Activated naive CD4-positive, alpha-beta T cell treated with Interleukin-2 at 50 U/mL for 16 hours (primary cell): ENCODE data around the gene LOXL1.
A peak's percentile ranks its signal among the peaks of the same experiment; 100 is the strongest.
"Not testable (repeated sequence)": the region's sequence is repeated elsewhere in the genome, so short reads cannot be mapped to it uniquely, and the experiment has no call there.

Experiments
- DNase-seq: peaks from one replicate; pipeline ENCODE4 v3.0.0-alpha.2; 2020

Gene LOXL1

GRCh38 chr15:73922186-73923151 is 3.8 kb upstream of the LOXL1 start:
- DNase-seq: no peak

- DNase-seq: no peak
These were observed 3.1 kb upstream of the LOXL1 start for GRCh38 chr15:73923156-73923487.

- no peak for DNase-seq
These were observed 2.6 kb upstream of the LOXL1 start for GRCh38 chr15:73923488-73924164.

- peak; percentile 28 for DNase-seq
These were observed 1.9 kb upstream of the LOXL1 start for GRCh38 chr15:73924171-73924921.

- no peak for DNase-seq
These were observed 429 bp upstream of the LOXL1 start for GRCh38 chr15:73925848-73926218.

- peak; percentile 53 for DNase-seq
These were observed 777 bp downstream of the LOXL1 start for GRCh38 chr15:73927003-73927475.

GRCh38 chr15:73927476-73928240 is 1.4 kb downstream of the LOXL1 start:
- DNase-seq: peak; percentile 81

GRCh38 chr15:73928241-73928579 is 1.9 kb downstream of the LOXL1 start:
- no peak for DNase-seq

GRCh38 chr15:73928971-73929627 is 2.8 kb downstream of the LOXL1 start:
- no peak for DNase-seq

- no peak for DNase-seq
These were observed 4.1 kb downstream of the LOXL1 start for GRCh38 chr15:73930371-73930770.

- DNase-seq: no peak
These were observed 4.6 kb downstream of the LOXL1 start for GRCh38 chr15:73930790-73931281.

- DNase-seq: no peak
These were observed 5.2 kb downstream of the LOXL1 start for GRCh38 chr15:73931441-73931840.

- no peak for DNase-seq
These were observed 6.3 kb downstream of the LOXL1 start for GRCh38 chr15:73932381-73933191.

GRCh38 chr15:73934281-73934680 is 8.0 kb downstream of the LOXL1 start:
- no peak for DNase-seq

GRCh38 chr15:73935547-73935946 is 9.3 kb downstream of the LOXL1 start:
- DNase-seq: no peak

GRCh38 chr15:73936181-73936580 is 9.9 kb downstream of the LOXL1 start:
- DNase-seq: no peak

GRCh38 chr15:73936588-73937290 is 10.5 kb downstream of the LOXL1 start:
- DNase-seq: no peak

GRCh38 chr15:73937296-73937695 is 11.0 kb downstream of the LOXL1 start:
- no peak for DNase-seq

- no peak for DNase-seq
These were observed 11.5 kb downstream of the LOXL1 start for GRCh38 chr15:73937726-73938125.

- DNase-seq: not testable (repeated sequence)
These were observed 12.3 kb downstream of the LOXL1 start for GRCh38 chr15:73938516-73938915.
